ENCODE measurements around the gene NSUN2. TPM values are rescaled to one million over a fixed set of nuclear protein-coding genes. Genes with fewer than 3 reads are reported as not detected.

NSUN2 gene
- total RNA-seq (10 to 100 TPM; 60.8 to 90.9 (median 68.7) TPM), total RNA-seq (66.8 to 369 (median 106) reads per million in 29 experiments)
- total RNA-seq (2013) = 69.3 TPM

GRCh38 chr5:6632888-6633468 is at the start of gene NSUN2, which contains the start of gene SRD5A1:
TSS of gene NSUN2 (minus strand) at chr5:6633044. CDS start at chr5:6632979, 65 bp downstream.
TSS of gene SRD5A1 (plus strand) at chr5:6633440. CDS start at chr5:6633577, 137 bp downstream.
- CTCF ChIA-PET = interaction anchor here (0.8 to 1.5 kb wide), 6 partner anchors 80 to 1211 kb away, joined by 3 to 7 read pairs (median 4); partner anchors contain the start of genes ICE1 (in 1 of the 2) and TENT4A (in 1 of the 2)
- peak; percentile 71 to 96 (median 86) for DNase-seq
- H3K36me3 Mint-ChIP-seq = peaks cover 19% of the 10 kb centered on the region

GRCh38 chr5:6682239-6682638 is 49.4 kb upstream of the NSUN2 start:
- ChIA-PET POLR2A (no interaction called here), CTCF (no interaction called here)
- H3K9me3 ChIP-seq = no peaks in the 10 kb centered on the region
- Mint-ChIP-seq H3K36me3 (no peaks in the 10 kb centered on the region), H3K27me3 (peaks cover 39 to 44% of the 10 kb centered on the region in 2 donors), H3K4me1 (peaks cover 4 to 9% (median 8%) of the 10 kb centered on the region in 3 donors), H3K9me3 (no peaks in the 10 kb centered on the region), H3K27ac (no peak overlapping the region), H3K4me3 (no peak overlapping the region)
- ATAC-seq (replicated peaks in 1 of 4) (no peak), DNase-seq (no peak)
- 58% methylated on average over 7 of the region's 11 CpGs for WGBS (ENCODE audit: insufficient coverage)
- H3K4me1 ChIP-seq (ENCODE audit: control insufficient read depth in 1 of 2, extremely low read depth in 1 of 2, insufficient read depth in 2 of 2, low read length in 2 of 2) = peaks cover 0 to 2% of the 10 kb centered on the region in 2 experiments
- peaks cover 0 to 32% of the 10 kb centered on the region in 2 experiments for H3K27me3 ChIP-seq (replicated peaks in 1 of 2; ENCODE audit: control insufficient read depth in 2 of 2, extremely low read depth in 1 of 2, insufficient read depth in 2 of 2, low read length in 1 of 2)
- H3K36me3 ChIP-seq (ENCODE audit: control insufficient read depth in 2 of 2, extremely low read depth in 1 of 2, insufficient read depth in 1 of 2, low read length in 1 of 2) = no peaks in the 10 kb centered on the region
- H3K4me3 ChIP-seq (ENCODE audit: control insufficient read depth in 1 of 2, extremely low read depth in 1 of 2, low read length in 1 of 2) = no peak overlapping the region
- H3K27ac ChIP-seq (ENCODE audit: low read length) = no peak overlapping the region

More at GRCh38 chr5:6632888-6633468, at the start of gene NSUN2, which contains the start of gene SRD5A1:
- no peaks in the 10 kb centered on the region for H3K27me3 Mint-ChIP-seq
- POLR2A ChIA-PET = interaction anchor here (0.6 to 0.9 kb wide), 3 partner anchors 1109 to 1237 kb away, joined by 3 to 7 read pairs (median 4); partner anchors contain the start of gene ICE1 (in 1 of the 2)
- H3K27ac ChIP-seq (ENCODE audit: low read length) = peak within 1 kb of the TSS; percentile 96
- peaks cover 11 to 26% of the 10 kb centered on the region in 2 experiments for H3K4me1 ChIP-seq (ENCODE audit: control insufficient read depth in 1 of 2, extremely low read depth in 1 of 2, insufficient read depth in 2 of 2, low read length in 2 of 2)
- peak within 1 kb of the TSS; percentile 98 to 100 for H3K27ac Mint-ChIP-seq
- peak within 1 kb of the TSS; percentile 82 to 85 for H3K4me3 ChIP-seq (ENCODE audit: control insufficient read depth in 1 of 2, extremely low read depth in 1 of 2, low read length in 1 of 2)
- no peaks in the 10 kb centered on the region for H3K27me3 ChIP-seq (replicated peaks in 1 of 2; ENCODE audit: control insufficient read depth in 2 of 2, extremely low read depth in 1 of 2, insufficient read depth in 2 of 2, low read length in 1 of 2)
- H3K4me1 Mint-ChIP-seq = peaks cover 51 to 59% (median 54%) of the 10 kb centered on the region in 3 donors
- ATAC-seq (replicated peaks in 1 of 4) = peak; percentile 88 to 93 (median 88)
- H3K9me3 ChIP-seq = no peaks in the 10 kb centered on the region
- H3K36me3 ChIP-seq (ENCODE audit: control insufficient read depth in 2 of 2, extremely low read depth in 1 of 2, insufficient read depth in 1 of 2, low read length in 1 of 2) = peaks cover 0 to 30% of the 10 kb centered on the region in 2 donors
- WGBS (ENCODE audit: insufficient coverage) = under 1% methylated on average over 62 of the region's 66 CpGs
- H3K9me3 Mint-ChIP-seq = no peaks in the 10 kb centered on the region
- peak within 1 kb of the TSS; percentile 93 to 94 (median 94) for H3K4me3 Mint-ChIP-seq

DNA sequence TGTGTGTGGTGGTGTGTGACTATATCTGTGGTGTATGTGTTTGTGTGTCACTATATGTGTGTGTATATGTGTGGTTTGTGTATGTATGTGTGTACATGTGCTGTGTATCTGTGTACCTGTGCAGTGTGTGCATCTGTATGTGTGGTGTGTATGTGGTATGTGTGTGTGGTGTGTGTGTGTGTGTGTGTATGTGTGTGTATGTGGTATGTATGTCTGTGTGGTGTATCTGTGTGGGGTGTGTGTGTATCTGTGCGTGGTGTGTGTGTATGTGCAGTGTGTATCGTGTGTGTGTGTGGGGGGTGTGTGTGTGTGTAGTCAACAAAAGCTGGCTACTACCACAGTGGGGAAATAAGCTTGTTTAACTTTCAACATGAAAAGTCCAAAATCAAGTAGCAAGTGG is 48.8 kb upstream of the NSUN2 start:
- no peaks in the 10 kb centered on the region for H3K36me3 ChIP-seq (ENCODE audit: control insufficient read depth in 2 of 2, extremely low read depth in 1 of 2, insufficient read depth in 1 of 2, low read length in 1 of 2)
- Mint-ChIP-seq H3K4me1 (peaks cover 2 to 3% (median 3%) of the 10 kb centered on the region in 3 donors), H3K9me3 (no peaks in the 10 kb centered on the region), H3K27me3 (peaks cover 35 to 39% of the 10 kb centered on the region in 2 donors), H3K4me3 (no peak overlapping the region), H3K36me3 (no peaks in the 10 kb centered on the region), H3K27ac (no peak overlapping the region)
- H3K9me3 ChIP-seq = no peaks in the 10 kb centered on the region
- ATAC-seq (replicated peaks in 1 of 4) (no peak), DNase-seq (no peak)
- ChIA-PET POLR2A (interaction anchor here in 1 of 2 donors (0.7 kb wide), 1 partner anchor 1261 kb away, joined by 7 read pairs; no protein-coding TSS in a partner anchor), CTCF (no interaction called here)
- no peak overlapping the region for H3K4me3 ChIP-seq (ENCODE audit: control insufficient read depth in 1 of 2, extremely low read depth in 1 of 2, low read length in 1 of 2)
- no peak overlapping the region for H3K27ac ChIP-seq (ENCODE audit: low read length)
- peaks cover 0 to 27% of the 10 kb centered on the region in 2 experiments for H3K27me3 ChIP-seq (replicated peaks in 1 of 2; ENCODE audit: control insufficient read depth in 2 of 2, extremely low read depth in 1 of 2, insufficient read depth in 2 of 2, low read length in 1 of 2)
- 53% methylated on average over 2 of the region's 2 CpGs for WGBS (ENCODE audit: insufficient coverage)
- no peaks in the 10 kb centered on the region for H3K4me1 ChIP-seq (ENCODE audit: control insufficient read depth in 1 of 2, extremely low read depth in 1 of 2, insufficient read depth in 2 of 2, low read length in 2 of 2)

GRCh38 chr5:6680922-6681321 is 48.1 kb upstream of the NSUN2 start:
- no peaks in the 10 kb centered on the region for H3K9me3 ChIP-seq
- peaks cover 0 to 20% of the 10 kb centered on the region in 2 experiments for H3K27me3 ChIP-seq (replicated peaks in 1 of 2; ENCODE audit: control insufficient read depth in 2 of 2, extremely low read depth in 1 of 2, insufficient read depth in 2 of 2, low read length in 1 of 2)
- Mint-ChIP-seq H3K27ac (no peak overlapping the region), H3K27me3 (peaks cover 27 to 36% of the 10 kb centered on the region in 2 donors), H3K4me1 (no peaks in the 10 kb centered on the region), H3K9me3 (no peaks in the 10 kb centered on the region), H3K4me3 (no peak overlapping the region), H3K36me3 (no peaks in the 10 kb centered on the region)
- 63% methylated on average over 2 of the region's 6 CpGs for WGBS (ENCODE audit: insufficient coverage)
- no peaks in the 10 kb centered on the region for H3K4me1 ChIP-seq (ENCODE audit: control insufficient read depth in 1 of 2, extremely low read depth in 1 of 2, insufficient read depth in 2 of 2, low read length in 2 of 2)
- H3K27ac ChIP-seq (ENCODE audit: low read length) = no peak overlapping the region
- H3K36me3 ChIP-seq (ENCODE audit: control insufficient read depth in 2 of 2, extremely low read depth in 1 of 2, insufficient read depth in 1 of 2, low read length in 1 of 2) = no peaks in the 10 kb centered on the region
- CTCF ChIA-PET = no interaction called here
- no peak for ATAC-seq (replicated peaks in 1 of 4)
- no peak for DNase-seq
- H3K4me3 ChIP-seq (ENCODE audit: control insufficient read depth in 1 of 2, extremely low read depth in 1 of 2, low read length in 1 of 2) = no peak overlapping the region
- POLR2A ChIA-PET = interaction anchor here in 1 of 2 donors (0.7 kb wide), 1 partner anchor 1261 kb away, joined by 7 read pairs; no protein-coding TSS in a partner anchor

GRCh38 chr5:6678385-6678784 is 45.5 kb upstream of the NSUN2 start:
- ChIA-PET CTCF (no interaction called here), POLR2A (no interaction called here)
- H3K27me3 Mint-ChIP-seq = peaks cover 8 to 18% of the 10 kb centered on the region in 2 donors
- DNase-seq (no peak), ATAC-seq (replicated peaks in 1 of 4) (no peak)
- no peak overlapping the region for H3K4me3 ChIP-seq (ENCODE audit: control insufficient read depth in 1 of 2, extremely low read depth in 1 of 2, low read length in 1 of 2)
- H3K27me3 ChIP-seq (replicated peaks in 1 of 2; ENCODE audit: control insufficient read depth in 2 of 2, extremely low read depth in 1 of 2, insufficient read depth in 2 of 2, low read length in 1 of 2) = peaks cover 0 to 7% of the 10 kb centered on the region in 2 experiments
- no peaks in the 10 kb centered on the region for H3K4me1 Mint-ChIP-seq
- H3K36me3 ChIP-seq (ENCODE audit: control insufficient read depth in 2 of 2, extremely low read depth in 1 of 2, insufficient read depth in 1 of 2, low read length in 1 of 2) = no peaks in the 10 kb centered on the region
- H3K4me1 ChIP-seq (ENCODE audit: control insufficient read depth in 1 of 2, extremely low read depth in 1 of 2, insufficient read depth in 2 of 2, low read length in 2 of 2) = no peaks in the 10 kb centered on the region
- H3K27ac Mint-ChIP-seq = no peak overlapping the region
- no peak overlapping the region for H3K27ac ChIP-seq (ENCODE audit: low read length)
- peaks cover 4% of the 10 kb centered on the region for H3K36me3 Mint-ChIP-seq
- WGBS (ENCODE audit: insufficient coverage) = 91% methylated on average over 1 of the region's 1 CpG
- no peak overlapping the region for H3K4me3 Mint-ChIP-seq
- H3K9me3 ChIP-seq = no peaks in the 10 kb centered on the region
- H3K9me3 Mint-ChIP-seq = no peaks in the 10 kb centered on the region

DNA sequence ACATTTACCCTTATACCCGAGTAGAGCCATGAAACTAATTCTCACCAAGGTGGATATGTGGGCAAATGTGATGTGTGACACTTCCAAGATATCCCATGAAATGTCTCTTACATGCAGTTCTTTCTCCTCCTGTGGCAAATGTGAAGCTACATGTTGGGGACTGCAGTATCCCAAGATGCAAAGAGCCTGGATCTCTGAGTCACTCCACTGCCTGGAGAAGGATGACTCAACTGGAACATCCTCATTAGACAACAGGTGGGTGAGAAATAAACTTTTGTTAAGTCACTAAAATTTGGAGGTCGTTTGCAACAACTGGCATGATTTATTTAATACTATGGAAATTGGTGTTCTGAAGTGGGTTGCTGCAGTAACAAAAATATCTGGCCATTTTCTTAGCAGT is 43.9 kb upstream of the NSUN2 start:
- H3K9me3 ChIP-seq = no peaks in the 10 kb centered on the region
- H3K27me3 Mint-ChIP-seq = peaks cover 3 to 12% of the 10 kb centered on the region in 2 donors
- no peak for ATAC-seq (replicated peaks in 1 of 4)
- H3K27ac ChIP-seq (ENCODE audit: low read length) = no peak overlapping the region
- ChIA-PET POLR2A (no interaction called here), CTCF (no interaction called here)
- no peaks in the 10 kb centered on the region for H3K36me3 ChIP-seq (ENCODE audit: control insufficient read depth in 2 of 2, extremely low read depth in 1 of 2, insufficient read depth in 1 of 2, low read length in 1 of 2)
- H3K4me3 ChIP-seq (ENCODE audit: control insufficient read depth in 1 of 2, extremely low read depth in 1 of 2, low read length in 1 of 2) = no peak overlapping the region
- no peaks in the 10 kb centered on the region for H3K27me3 ChIP-seq (replicated peaks in 1 of 2; ENCODE audit: control insufficient read depth in 2 of 2, extremely low read depth in 1 of 2, insufficient read depth in 2 of 2, low read length in 1 of 2)
- no peak overlapping the region for H3K27ac Mint-ChIP-seq
- WGBS (ENCODE audit: insufficient coverage) = 50% methylated on average over 1 of the region's 2 CpGs
- H3K36me3 Mint-ChIP-seq = peaks cover 12% of the 10 kb centered on the region
- DNase-seq = no peak
- no peak overlapping the region for H3K4me3 Mint-ChIP-seq
- no peaks in the 10 kb centered on the region for H3K4me1 Mint-ChIP-seq
- H3K4me1 ChIP-seq (ENCODE audit: control insufficient read depth in 1 of 2, extremely low read depth in 1 of 2, insufficient read depth in 2 of 2, low read length in 2 of 2) = no peaks in the 10 kb centered on the region
- peaks cover 0 to 3% (median 0%) of the 10 kb centered on the region in 3 donors for H3K9me3 Mint-ChIP-seq

All from T-cell (primary cell).